HG03342 (cell line): ENCODE measurements around the gene SOX4.
"Not testable (repeated sequence)": the region's sequence is repeated elsewhere in the genome, so short reads cannot be mapped to it uniquely, and the experiment has no call there.

Experiments
- ATAC-seq: cut with Tn5 transposase; IDR thresholded peaks from one replicate; pipeline ENCODE4 v1.9.1; 2021; ENCODE audit warnings: mild to moderate bottlenecking, moderate library complexity; ENCODE audit not compliant: unreplicated experiment

The SOX4 gene

GRCh38 chr6:21593412-21593926, at the start of gene SOX4:
Gene SOX4 (plus strand): TSS chr6:21593751. CDS start chr6:21594535, 784 bp downstream.
- peak; percentile 63 for ATAC-seq

DNA sequence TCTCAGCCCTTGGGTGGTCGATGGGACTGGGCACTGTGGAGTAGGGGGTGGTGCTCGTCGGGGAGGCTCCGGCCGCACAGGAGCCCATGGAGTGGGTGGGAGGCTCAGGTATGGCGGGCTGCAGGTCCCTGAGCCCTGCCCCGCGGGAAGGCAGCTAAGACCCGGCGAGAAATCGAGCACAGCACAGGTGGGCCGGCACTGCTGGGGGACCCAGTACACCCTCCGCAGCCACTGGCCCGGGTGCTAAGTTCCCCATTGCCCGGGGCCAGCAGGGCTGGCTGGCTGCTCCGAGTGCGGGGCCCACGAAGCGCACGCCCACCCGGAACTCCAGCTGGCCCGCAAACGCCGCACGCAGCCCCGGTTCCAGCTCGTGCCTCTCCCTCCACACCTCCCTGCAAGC, 41.3 kb upstream of the SOX4 start:
- not testable (repeated sequence) for ATAC-seq

DNA sequence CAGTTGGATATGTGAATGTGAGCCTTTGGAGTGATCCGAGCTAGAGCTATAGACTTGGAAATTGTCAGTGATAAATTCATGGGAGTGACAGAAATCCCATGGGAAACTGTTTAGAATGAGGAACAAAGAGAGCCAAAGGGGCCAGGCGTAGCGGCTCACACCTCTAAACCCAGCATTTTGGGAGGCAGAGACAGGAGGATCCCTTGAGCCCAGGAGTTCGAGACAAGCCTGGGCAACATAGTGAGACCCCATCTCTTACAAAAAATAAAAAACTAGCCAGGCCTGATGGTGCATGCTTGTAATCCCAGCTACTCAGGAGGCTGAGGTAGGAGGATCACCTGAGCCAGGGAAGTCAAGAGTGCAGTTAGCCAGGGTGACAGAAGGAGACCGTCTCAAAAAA, 39.3 kb upstream of the SOX4 start:
- no peak for ATAC-seq

DNA sequence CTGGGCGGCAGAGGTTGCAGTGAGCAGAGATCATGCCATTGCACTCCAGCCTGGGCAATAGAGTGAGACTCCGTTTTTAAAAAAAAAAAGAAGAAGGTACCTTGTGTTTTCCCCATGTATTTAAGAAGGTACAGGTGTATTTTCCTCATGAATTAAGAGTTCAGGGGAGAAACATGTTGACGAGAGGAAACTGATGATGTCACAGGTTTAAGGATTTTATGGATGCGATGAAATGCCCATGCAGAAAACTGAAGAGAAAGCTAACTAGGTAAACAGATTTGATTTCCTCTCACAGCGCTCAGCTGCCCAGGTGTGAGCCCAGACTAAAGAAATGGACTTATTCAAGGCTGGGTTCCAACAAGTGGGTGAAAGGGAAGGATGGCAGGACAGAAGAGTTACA, 38.4 kb upstream of the SOX4 start:
- ATAC-seq, result no peak

DNA sequence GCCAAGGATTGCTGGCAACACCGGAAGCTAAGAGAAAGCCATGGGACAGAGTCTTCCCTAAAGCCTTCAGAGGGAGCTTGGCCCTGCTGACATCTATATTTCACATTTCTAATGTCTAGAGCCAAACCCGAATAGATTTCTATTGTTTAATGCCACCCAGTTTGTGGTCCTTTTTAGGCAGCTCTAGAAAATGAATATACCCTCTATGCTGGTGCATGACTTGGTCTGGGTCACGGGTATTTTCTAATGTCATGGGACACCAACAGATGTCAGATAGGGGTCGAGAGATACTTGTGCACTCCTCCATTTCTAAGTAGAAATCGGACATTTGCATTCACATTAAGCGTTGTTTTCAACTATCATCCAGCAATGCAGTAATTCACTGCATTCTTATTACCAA, 37.0 kb upstream of the SOX4 start:
- no peak for ATAC-seq

- ATAC-seq, result no peak
Measured at GRCh38 chr6:21556968-21557721, 36.4 kb upstream of the SOX4 start.

- no peak for ATAC-seq
Measured at GRCh38 chr6:21559238-21559637, 34.3 kb upstream of the SOX4 start.

- ATAC-seq, result no peak
Measured at GRCh38 chr6:21560249-21560648, 33.3 kb upstream of the SOX4 start.

DNA sequence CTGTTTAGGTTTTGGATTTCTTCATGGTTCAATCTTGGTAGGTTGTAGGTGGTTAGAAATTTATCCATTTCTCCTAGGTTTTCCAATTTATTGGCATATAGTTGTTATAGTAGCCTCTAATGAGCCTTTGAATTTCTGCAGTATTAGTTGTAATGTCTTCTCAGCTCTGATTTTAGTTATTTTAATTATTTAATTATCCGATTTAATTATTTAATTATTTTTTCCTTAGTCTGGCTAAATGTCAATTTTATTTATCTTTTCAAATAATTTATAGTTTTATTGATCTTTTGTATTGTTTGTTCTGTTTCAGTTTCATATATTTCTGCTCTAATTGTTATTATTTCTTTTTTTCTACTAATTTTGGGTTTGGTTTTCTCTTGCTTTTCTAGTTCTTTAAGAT, 28.1 kb upstream of the SOX4 start:
- no peak for ATAC-seq

DNA sequence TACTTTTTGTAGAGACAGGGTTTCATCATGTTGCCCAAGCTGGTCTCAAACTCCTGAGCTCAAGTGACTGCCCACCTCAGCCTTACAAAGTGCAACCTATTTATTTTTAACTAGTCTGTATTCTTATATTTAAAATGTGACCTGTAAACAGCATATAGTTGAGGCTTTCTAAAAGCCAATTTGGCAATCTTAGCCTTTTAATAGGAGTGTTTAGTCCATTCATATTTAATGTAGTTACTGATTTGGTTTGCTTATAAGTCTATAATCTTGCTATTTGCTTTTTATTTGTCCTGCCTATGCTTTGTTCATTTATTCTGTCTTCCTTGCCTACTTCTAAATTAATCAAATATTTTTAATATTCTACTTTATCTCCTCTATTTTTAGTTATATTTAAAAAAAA, 15.0 kb upstream of the SOX4 start:
- ATAC-seq, result no peak

DNA sequence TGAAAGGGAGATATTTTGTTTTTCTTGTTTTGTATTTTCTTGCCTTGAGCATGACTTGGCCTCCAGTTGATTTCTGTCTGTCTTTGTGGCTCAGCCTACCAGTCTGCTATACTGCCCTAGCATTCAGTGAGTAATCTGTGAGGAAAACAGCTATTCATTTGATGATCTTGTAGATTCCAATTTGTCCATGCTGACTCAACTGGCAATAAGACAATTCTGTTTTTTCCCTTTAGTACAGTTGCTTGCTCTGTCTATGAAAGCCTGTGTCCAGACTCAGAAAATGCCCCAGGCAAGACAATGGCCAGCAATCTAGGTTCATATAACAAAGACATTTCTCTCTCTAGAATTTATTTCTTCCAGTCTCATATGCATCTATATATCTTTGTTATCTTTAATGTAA, 10.9 kb upstream of the SOX4 start:
- ATAC-seq, result no peak

DNA sequence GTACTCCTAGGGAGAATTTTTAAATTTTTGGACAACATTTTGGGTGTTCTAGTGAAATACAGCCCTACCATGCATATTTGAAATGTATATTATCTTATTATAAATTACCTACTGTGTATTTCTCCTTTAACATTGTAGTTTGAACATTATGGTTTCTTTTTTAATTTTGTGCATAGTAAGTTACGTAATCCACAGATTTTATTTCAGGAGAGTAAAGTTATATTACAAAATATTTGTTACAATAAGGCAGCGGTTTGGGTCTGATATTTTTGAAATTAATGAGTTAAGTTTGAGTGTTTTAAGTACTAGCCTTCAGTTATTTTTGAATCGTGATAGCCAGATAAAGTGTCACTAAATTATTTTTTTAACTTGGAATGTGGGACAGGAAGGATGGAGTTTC, 7.3 kb upstream of the SOX4 start:
- no peak for ATAC-seq

DNA sequence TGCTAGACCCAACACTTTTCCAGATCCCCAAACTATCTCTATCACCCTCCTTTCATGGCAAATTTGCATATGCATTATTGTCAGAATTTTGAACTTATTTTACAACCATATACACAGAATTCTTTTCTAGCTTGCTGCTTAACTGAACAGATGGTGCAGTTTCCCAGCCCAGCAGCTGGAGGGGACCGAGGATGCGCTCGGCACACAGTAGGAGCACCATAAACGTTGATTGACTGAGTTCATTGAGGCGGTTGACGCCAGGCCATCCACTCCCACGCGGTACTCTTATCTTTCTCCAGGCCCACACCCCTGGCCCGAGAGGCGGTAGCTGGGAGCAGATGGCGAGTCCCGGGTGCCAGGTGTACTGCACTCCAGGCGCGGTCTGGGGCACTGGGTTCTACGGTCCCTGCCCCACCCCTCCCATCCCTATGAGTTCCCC, 6.8 kb upstream of the SOX4 start:
- no peak for ATAC-seq

DNA sequence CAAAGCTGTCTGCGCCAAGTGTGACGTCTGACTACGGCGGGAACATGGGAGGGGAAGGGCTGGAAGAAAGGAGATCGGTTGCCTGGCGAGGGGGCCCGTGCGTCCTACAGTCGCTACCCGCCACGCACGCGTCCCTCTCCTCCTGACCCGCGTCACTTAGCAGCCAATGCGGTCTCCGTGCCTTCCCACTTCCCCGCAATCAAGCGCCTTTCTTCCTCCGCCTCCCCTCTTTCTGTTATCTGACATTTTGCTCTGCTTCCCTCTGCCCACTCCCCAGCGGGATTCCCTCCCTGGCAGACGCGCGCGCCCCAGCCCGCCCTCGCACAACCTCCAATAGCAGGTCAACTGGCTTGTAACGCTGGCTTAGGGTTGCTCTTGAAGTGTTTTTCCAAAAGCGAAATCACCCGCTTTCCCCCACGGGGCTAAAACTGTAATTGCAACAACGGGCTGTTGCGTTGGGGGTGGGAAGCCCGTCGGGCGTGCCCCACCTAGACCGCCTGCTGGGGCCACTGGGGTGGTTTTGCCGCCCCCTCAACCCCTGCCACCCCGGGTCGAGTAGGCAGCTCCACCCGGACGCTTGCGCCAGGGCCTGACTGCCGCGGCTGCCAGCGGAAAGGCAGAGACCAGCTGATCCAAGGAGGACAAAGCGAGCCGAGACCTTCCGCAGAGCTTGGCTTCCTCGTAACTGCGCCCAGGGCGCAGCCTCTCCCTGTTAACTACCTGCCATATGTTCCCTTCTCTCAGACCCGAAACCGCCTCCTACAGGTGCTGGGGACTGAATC, 6.2 kb upstream of the SOX4 start:
- peak; percentile 34 for ATAC-seq

- peak; percentile 26 for ATAC-seq
Measured at GRCh38 chr6:21587961-21588480, 5.5 kb upstream of the SOX4 start.

- ATAC-seq, result peak; percentile 30
Measured at GRCh38 chr6:21588481-21589351, 4.8 kb upstream of the SOX4 start.

DNA sequence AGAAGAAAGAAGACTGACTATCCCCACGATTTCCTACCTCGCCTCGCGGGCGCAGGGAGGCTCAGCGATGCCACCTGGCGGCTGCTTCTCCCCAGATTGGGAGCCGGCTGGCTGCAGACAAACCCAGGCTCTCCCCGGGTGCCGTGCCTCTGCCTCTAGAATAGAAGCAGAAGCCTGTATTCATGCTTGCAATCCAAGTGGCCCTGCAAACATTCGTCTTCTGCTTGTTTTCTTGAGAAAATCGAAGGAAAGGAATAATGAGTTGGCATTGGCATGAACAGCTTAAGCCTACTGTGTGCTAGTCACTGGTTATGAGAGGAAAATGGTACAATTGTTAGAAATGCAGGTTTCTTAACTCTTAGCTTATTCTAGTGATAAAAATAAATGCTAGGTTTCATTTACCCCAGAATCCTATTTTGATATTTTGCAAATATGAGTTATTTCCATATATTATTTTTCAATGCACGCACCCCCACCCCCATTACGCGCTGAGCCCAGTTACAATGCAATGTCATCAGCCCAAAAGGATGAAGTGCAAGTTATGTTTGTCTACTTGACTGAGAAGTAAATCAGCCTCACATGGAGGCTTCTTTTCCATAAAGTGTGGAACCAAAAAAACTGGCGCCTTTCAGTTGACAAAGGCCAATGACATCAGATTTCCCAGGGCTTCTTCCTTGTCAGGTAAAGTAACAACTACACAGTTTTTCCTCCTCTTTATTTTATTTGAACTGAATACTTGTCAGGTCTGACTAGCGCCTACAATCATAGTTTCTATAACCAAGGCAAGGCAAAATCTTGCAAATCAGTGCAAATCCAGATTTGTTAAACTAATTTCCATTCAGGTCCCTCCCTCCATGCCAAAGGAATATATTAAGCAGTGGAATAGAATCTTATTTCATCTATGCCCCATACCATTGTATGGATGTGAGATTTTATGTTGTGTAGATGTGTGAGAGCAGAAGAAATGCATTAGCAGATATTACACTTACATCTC, 3.9 kb upstream of the SOX4 start:
- ATAC-seq, result peak; percentile 35

DNA sequence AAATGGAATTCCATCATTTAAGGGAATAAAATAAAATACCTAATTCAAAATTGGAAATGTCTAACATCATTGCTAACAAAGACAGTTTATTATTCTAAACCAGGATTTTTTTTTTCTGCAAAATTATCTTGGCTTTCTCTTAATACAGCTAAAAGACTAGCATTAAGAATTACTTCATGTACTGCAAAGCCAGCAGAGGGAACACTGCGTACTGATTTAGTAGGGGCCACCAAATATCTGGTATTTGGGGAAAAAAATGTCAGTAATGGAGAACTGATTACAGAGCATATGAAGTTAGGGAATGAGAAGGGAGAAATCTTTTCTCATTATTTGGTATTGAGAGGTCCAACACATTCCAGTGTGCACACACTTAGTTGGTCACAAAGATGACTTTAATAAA, 3.2 kb upstream of the SOX4 start:
- ATAC-seq, result no peak

DNA sequence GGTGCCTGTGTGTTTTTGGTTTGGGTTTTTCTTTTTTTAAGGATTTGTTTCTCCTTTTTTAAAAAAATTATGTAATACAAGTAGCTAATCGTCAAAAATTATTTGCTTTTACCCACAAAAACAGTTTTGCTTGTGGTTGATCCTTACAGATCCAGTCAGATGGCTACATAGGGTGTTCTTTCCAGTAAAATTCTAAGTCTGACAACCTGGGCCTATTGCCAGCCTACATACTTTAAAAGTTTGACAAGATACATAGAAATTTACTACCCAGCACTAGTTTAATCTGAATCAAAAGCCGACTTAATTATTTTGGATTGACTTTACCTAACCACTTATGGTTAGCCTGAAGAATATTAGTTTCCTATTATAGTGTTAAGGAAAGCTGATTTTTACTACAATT, 2.1 kb upstream of the SOX4 start:
- ATAC-seq, result no peak

GRCh38 chr6:21592953-21593352, 598 bp upstream of the SOX4 start:
- ATAC-seq, result no peak
